Neural progenitor cell (in vitro differentiated cells): ENCODE results near the gene KCNH6. TPM values are rescaled to one million over a fixed set of nuclear protein-coding genes. Genes with fewer than 3 reads are reported as not detected.

Experiments
- DNase-seq: peaks from one replicate; pipeline ENCODE4 v3.0.0-alpha.2; 2016; ENCODE audit warnings: low spot score
- H2AFZ ChIP-seq: fragments of 200-600 bp; sonication (generic); replicated peaks from 2 replicates; pipeline ENCODE4 v1.6.1; 2016; ENCODE audit warnings: antibody characterized with exemption
- H3F3A ChIP-seq: fragments of 200-600 bp; sonication (generic); 2 replicates; pipeline ENCODE4 v1.6.1; 2016; ENCODE audit warnings: antibody characterized with exemption, low read depth
- H3K27ac ChIP-seq: fragments of 200-600 bp; sonication (generic); 2 replicates; pipeline ENCODE4 v1.5.1; 2016; ENCODE audit warnings: mild to moderate bottlenecking
- H3K27me3 ChIP-seq: fragments of 200-600 bp; sonication (generic); 2 replicates; pipeline ENCODE4 v1.6.1; 2016; ENCODE audit warnings: mild to moderate bottlenecking, moderate library complexity
- H3K36me3 ChIP-seq: fragments of 200-600 bp; sonication (generic); 2 replicates; pipeline ENCODE4 v1.5.1; 2016
- H3K4me1 ChIP-seq: fragments of 200-600 bp; sonication (generic); 2 replicates; pipeline ENCODE4 v1.6.1; 2016; ENCODE audit warnings: mixed run types
- H3K4me2 ChIP-seq: fragments of 200-600 bp; sonication (generic); 2 replicates; pipeline ENCODE4 v1.6.1; 2016
- H3K4me3 ChIP-seq: fragments of 200-600 bp; sonication (generic); 2 replicates; pipeline ENCODE4 v1.5.1; 2016
- H3K79me2 ChIP-seq: fragments of 200-600 bp; sonication (generic); 2 replicates; pipeline ENCODE4 v1.6.1; 2016; ENCODE audit warnings: low read depth
- H3K9ac ChIP-seq: fragments of 200-600 bp; sonication (generic); 2 replicates; pipeline ENCODE4 v1.6.1; 2016
- H3K9me3 ChIP-seq: fragments of 200-600 bp; sonication (generic); 2 replicates; pipeline ENCODE4 v1.5.1; 2016; ENCODE audit warnings: low read depth
- H4K20me1 ChIP-seq: fragments of 200-600 bp; sonication (generic); 2 replicates; pipeline ENCODE4 v1.6.1; 2016; ENCODE audit warnings: low read depth
- H3K27ac Mint-ChIP-seq: 3 replicates; pipeline ENCODE4 v1.8.0; 2021; ENCODE audit warnings: mixed read lengths
- H3K27me3 Mint-ChIP-seq: 2 replicates; pipeline ENCODE4 v1.8.0; 2022; ENCODE audit warnings: low read depth, mild to moderate bottlenecking, inconsistent platforms, moderate library complexity, mixed read lengths; ENCODE audit not compliant: insufficient read depth
- H3K36me3 Mint-ChIP-seq: 3 replicates; pipeline ENCODE4 v1.8.0; 2021; ENCODE audit warnings: mixed read lengths
- H3K4me1 Mint-ChIP-seq: 3 replicates; pipeline ENCODE4 v1.8.0; 2021; ENCODE audit warnings: mixed read lengths
- H3K4me3 Mint-ChIP-seq: 3 replicates; pipeline ENCODE4 v1.8.0; 2021; ENCODE audit warnings: mild to moderate bottlenecking, moderate library complexity, mixed read lengths
- H3K9me3 Mint-ChIP-seq: 3 replicates; pipeline ENCODE4 v1.8.0; 2020; ENCODE audit warnings: mixed read lengths
- CTCF ChIP-seq: fragments of 200-600 bp; sonication (generic); IDR thresholded peaks from 2 replicates; pipeline ENCODE4 v1.5.1; 2017; ENCODE audit warnings: antibody characterized with exemption, mild to moderate bottlenecking
- EZH2 ChIP-seq: fragments of 200-600 bp; sonication (generic); IDR thresholded peaks from 2 replicates; pipeline ENCODE4 v1.6.1; 2017; ENCODE audit warnings: antibody characterized with exemption, mild to moderate bottlenecking, moderate library complexity
- EZH2phosphoT487 ChIP-seq: fragments of 200-600 bp; sonication (generic); IDR thresholded peaks from 2 replicates; pipeline ENCODE4 v1.6.1; 2017; ENCODE audit warnings: antibody characterized with exemption
- total RNA-seq: library from RNA; depleted of rRNA; stranded (reverse); fragments of >200 nt; gene quantifications from 2 replicates; pipeline ENCODE4 v1.2.3, GENCODE V29; 2015; ENCODE audit warnings: low replicate concordance

Gene KCNH6
- total RNA-seq, 1 donor from 2014 or later, result not detected

GRCh38 chr17:63496177-63496576 lies 27.0 kb upstream of the KCNH6 start:
- Mint-ChIP-seq H3K4me3 (no peak overlapping the region), H3K27me3 (peaks cover 17% of the 10 kb centered on the region), H3K27ac (no peak overlapping the region), H3K36me3 (no peaks in the 10 kb centered on the region), H3K4me1 (peaks cover 9% of the 10 kb centered on the region), H3K9me3 (no peaks in the 10 kb centered on the region)
- TF ChIP-seq CTCF (no peak), EZH2phosphoT487 (no peak), EZH2 (no peak)
- no peaks in the 10 kb centered on the region for H3F3A ChIP-seq
- no peaks in the 10 kb centered on the region for H3K36me3 ChIP-seq
- no peaks in the 10 kb centered on the region for H3K79me2 ChIP-seq
- H3K4me3 ChIP-seq, result no peak overlapping the region
- H3K4me2 ChIP-seq, result no peak overlapping the region
- no peak for DNase-seq
- H3K4me1 ChIP-seq, result peaks cover 9% of the 10 kb centered on the region
- H3K27me3 ChIP-seq, result peaks cover 6% of the 10 kb centered on the region
- H3K9ac ChIP-seq, result no peak overlapping the region
- no peak overlapping the region for H2AFZ ChIP-seq
- no peak overlapping the region for H3K27ac ChIP-seq
- no peaks in the 10 kb centered on the region for H3K9me3 ChIP-seq
- H4K20me1 ChIP-seq, result no peaks in the 10 kb centered on the region

GRCh38 chr17:63496663-63497400 lies 26.3 kb upstream of the KCNH6 start:
- no peak for TF ChIP-seq CTCF
- TF ChIP-seq EZH2, result no peak
- TF ChIP-seq EZH2phosphoT487, result no peak
- H3F3A ChIP-seq, result no peaks in the 10 kb centered on the region
- H3K4me1 Mint-ChIP-seq, result peaks cover 9% of the 10 kb centered on the region
- H3K36me3 Mint-ChIP-seq, result no peaks in the 10 kb centered on the region
- peaks cover 22% of the 10 kb centered on the region for H3K27me3 Mint-ChIP-seq
- H3K79me2 ChIP-seq, result no peaks in the 10 kb centered on the region
- H4K20me1 ChIP-seq, result no peaks in the 10 kb centered on the region
- H3K4me3 Mint-ChIP-seq, result no peak overlapping the region
- H3K9ac ChIP-seq, result no peak overlapping the region
- no peak overlapping the region for H3K27ac ChIP-seq
- H3K9me3 Mint-ChIP-seq, result no peaks in the 10 kb centered on the region
- no peak for DNase-seq
- H3K4me3 ChIP-seq, result no peak overlapping the region
- H3K4me2 ChIP-seq, result no peak overlapping the region
- peaks cover 8% of the 10 kb centered on the region for H3K27me3 ChIP-seq
- H3K36me3 ChIP-seq, result no peaks in the 10 kb centered on the region
- no peak overlapping the region for H3K27ac Mint-ChIP-seq
- peaks cover 9% of the 10 kb centered on the region for H3K4me1 ChIP-seq
- no peaks in the 10 kb centered on the region for H3K9me3 ChIP-seq
- H2AFZ ChIP-seq, result no peak overlapping the region

GRCh38 chr17:63497708-63498483 lies 25.3 kb upstream of the KCNH6 start:
- no peaks in the 10 kb centered on the region for H3K36me3 Mint-ChIP-seq
- Histone ChIP-seq H3K79me2 (no peaks in the 10 kb centered on the region), H3K4me1 (peaks cover 9% of the 10 kb centered on the region), H3K4me3 (no peak overlapping the region), H3K27ac (no peak overlapping the region), H4K20me1 (no peaks in the 10 kb centered on the region), H3K9me3 (no peaks in the 10 kb centered on the region), H3F3A (no peaks in the 10 kb centered on the region), H3K27me3 (peaks cover 14% of the 10 kb centered on the region), H3K9ac (no peak overlapping the region), H3K36me3 (no peaks in the 10 kb centered on the region), H3K4me2 (no peak overlapping the region), H2AFZ (peak overlapping the region; percentile 0)
- TF ChIP-seq CTCF (peak; percentile 44), EZH2phosphoT487 (no peak)
- H3K27ac Mint-ChIP-seq, result no peak overlapping the region
- no peaks in the 10 kb centered on the region for H3K9me3 Mint-ChIP-seq
- DNase-seq, result peak; percentile 60
- peaks cover 16% of the 10 kb centered on the region for H3K27me3 Mint-ChIP-seq
- peaks cover 12% of the 10 kb centered on the region for H3K4me1 Mint-ChIP-seq
- H3K4me3 Mint-ChIP-seq, result no peak overlapping the region
